PFSK-1 (cell line): Measurements from ENCODE around the gene PXYLP1.

Experiments
- POLR2AphosphoS5 ChIP-seq: IDR thresholded peaks from 2 replicates; pipeline ENCODE4 v1.6.1; 2012; ENCODE audit warnings: low read depth, mild to moderate bottlenecking, control low read depth, low read length, moderate library complexity
- TAF1 ChIP-seq: IDR thresholded peaks from 2 replicates; pipeline ENCODE4 v1.6.1; 2012; ENCODE audit warnings: low read length, control low read depth, borderline replicate concordance; ENCODE audit not compliant: insufficient read depth

DNA sequence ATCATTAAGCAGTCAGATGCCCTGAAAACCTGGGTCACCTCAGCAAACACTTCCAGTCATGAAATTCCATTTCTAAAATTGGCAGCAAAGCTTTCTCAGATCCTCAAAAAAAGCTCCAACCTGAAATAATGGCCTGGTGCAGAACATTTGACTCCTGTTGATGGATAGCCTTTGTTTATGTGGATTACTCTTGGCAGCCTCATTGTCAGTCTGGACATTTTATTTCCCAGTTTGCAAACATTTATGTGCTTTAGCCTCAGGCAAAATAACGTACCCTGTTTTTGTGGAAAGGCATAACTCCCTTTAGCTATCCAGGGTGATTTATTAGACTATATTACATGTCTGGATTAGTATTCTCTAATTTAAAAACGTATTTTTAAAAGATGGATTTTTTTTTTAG lies 53.9 kb downstream of the PXYLP1 start:
- TF ChIP-seq TAF1 (no peak), POLR2AphosphoS5 (no peak)
